ENCODE results near the gene KCP.
"Not testable (repeated sequence)": the region's sequence is repeated elsewhere in the genome, so short reads cannot be mapped to it uniquely, and the experiment has no call there.

KCP gene

GRCh38 chr7:128921866-128922440, 11.4 kb upstream of the KCP start:
- DNase-seq (ENCODE audit: low spot score) = no peak

- no peak for DNase-seq (ENCODE audit: low spot score)
Observed at GRCh38 chr7:128920913-128921582, 10.5 kb upstream of the KCP start.

DNA sequence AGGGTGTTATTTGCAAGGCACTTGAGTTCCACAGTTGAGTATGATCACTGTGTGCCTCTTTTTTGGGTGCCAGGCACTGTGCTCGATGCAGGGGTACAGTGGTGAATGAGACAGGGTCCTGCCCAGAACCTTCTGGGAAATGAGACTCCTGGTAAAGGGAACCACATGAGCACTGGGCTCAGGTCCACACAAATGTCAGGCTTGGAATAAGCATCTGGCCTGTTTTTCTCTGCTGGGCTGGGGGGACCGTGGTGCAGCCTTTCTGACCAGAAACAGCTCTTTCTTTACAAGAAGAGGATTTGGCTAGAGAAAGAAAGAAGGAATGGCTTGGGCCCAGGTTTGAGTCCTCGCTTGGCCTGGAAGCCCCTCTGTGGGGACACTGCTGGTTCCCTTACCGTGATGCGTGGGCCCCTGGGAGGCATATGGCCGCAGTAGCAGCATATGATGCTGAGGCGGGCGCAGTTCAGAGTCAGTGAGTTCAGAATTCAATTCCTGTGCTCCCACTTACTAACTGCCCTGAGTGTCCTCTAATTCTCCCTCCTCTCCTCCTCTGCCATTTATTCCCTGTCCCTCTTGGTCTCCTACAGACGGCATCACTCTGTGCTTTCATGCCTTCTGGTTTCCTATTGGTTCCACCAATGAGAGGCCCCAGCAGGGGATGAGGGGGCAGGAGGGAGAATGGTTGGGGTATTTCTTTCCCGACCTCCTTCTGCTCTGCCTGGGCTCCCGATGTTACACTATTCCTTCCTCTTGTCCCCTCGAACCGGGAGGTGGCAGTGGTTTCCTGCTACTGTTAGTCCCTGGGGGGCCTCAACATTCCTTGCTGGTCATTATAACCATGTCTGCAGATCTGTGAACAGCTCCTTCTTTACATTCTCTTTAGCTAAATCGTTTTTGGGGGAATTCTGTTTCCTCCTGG, 9.6 kb upstream of the KCP start:
- DNase-seq (ENCODE audit: low spot score) = no peak

DNA sequence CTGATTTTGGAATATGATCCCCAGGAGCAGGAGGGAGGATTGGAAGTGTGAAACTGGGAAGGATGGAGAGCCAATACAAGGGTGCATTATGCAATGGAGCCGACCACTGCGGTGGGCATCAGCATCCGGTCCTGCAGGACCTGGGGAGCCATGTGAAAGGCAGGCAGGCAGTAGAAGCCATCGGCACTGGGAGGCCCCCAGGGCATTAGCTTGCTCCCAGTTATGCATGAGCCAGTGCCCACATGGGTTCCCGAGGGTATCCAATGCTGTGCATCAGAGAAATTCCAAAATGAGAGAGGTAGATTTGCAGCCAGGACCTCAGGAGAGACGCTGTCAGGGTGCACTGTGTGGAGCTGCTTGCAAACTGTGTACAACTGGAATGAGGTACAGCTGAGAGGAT, 8.7 kb upstream of the KCP start:
- no peak for DNase-seq (ENCODE audit: low spot score)

DNA sequence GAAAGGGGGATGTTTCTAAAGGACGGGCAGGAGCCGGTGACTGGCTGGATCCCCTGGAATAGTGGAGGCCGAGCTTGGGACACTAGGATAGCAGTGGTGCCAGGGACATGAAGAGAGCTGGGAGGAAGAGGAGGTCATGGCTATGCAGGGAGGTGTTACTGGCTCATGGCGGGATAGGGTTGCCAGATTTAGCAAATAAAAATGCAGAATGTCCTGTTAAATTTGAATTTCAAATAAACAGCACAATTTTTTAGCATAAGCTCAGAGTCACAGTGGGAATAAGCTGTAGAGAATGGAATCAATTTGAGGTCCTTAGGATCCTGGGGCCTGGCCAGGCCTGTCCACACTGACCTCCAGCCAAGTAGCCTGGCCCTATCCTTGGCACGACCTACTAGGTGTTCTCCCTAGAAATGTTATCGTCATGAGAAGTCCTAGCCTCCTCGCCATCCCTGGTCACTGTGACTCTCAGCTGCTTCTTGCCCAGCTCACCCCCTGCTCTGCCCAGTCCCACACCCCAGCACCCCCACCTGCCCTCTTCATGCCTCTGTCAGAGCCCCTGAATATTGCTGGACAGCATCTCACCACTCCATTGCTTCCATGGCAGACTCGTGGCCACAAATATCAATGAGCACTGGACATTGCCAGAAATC, 7.6 kb upstream of the KCP start:
- no peak for DNase-seq (ENCODE audit: low spot score)

DNA sequence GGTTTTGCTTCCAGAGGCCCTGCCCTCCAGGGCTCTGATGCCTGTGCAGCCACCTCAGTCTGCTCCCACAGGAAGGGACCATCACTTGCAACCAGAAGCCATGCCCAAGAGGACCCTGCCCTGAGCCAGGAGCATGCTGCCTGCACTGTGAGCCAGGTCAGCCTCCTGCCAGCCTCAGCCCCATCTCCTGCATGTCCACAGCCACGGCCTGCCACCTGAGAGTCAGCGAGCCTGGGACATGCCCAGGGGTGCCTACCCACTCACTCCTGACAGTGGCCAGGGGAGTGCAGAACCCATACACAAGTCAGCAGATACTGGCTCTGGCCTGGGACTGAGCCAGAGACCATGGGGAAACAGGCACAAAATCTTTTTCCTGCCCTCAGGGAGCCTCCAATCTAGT, 6.6 kb upstream of the KCP start:
- no peak for DNase-seq (ENCODE audit: low spot score)

DNA sequence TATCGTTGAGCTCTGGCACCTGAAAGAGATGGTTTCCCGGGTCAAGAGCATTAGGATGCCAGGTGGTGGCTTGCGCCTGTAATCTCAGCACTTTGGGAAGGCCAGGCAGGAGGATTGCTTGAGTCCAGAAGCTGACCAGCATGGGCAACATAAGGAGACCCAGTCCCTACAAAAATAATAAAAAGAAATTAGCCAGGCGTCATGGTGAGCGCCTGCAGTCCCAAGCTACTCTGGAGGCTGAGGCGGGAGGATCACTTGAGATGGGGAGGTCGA, 6.1 kb upstream of the KCP start:
- DNase-seq (ENCODE audit: low spot score) = no peak

DNA sequence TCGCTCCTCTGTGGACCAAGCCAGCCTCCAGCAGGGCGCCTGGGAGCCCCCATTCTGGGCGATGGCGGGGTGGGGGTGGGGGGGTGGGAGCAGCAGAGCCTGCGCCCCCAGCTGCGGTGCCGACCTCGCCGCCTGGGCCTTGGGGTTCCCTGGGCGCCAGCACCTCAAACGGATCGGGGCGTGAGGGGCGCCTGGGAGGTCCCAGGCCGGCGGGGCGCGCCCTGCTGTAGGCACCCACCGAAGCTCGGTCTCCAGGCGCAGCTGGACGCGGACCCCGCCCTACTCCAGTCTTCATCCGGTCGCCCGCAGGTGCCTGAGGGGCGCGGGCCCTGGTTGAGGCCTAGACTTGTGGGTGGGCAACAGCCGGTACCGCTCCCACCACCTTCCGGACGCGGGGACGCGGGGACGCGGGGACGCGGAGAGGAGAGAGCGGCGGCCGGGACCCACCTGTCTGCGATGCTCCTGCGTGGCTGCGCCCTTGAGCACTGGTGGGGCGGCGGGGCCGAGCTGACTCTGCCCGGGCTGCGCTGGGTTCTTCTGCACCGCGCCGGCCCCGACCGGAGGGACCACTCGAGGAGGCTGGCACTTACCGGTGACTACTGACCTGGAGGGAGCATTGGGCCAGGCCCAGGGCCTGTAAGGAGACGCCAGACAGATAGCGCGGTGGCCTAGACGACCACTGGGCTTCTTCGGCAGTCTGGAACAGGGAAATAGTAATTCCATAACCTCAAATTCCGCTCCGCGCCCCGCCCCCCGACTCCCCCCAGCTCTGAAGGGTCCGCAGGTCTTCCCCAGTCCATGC, 5.5 kb upstream of the KCP start:
- DNase-seq (ENCODE audit: low spot score) = no peak

- no peak for DNase-seq (ENCODE audit: low spot score)
Observed at GRCh38 chr7:128915271-128915819, 4.8 kb upstream of the KCP start.

DNA sequence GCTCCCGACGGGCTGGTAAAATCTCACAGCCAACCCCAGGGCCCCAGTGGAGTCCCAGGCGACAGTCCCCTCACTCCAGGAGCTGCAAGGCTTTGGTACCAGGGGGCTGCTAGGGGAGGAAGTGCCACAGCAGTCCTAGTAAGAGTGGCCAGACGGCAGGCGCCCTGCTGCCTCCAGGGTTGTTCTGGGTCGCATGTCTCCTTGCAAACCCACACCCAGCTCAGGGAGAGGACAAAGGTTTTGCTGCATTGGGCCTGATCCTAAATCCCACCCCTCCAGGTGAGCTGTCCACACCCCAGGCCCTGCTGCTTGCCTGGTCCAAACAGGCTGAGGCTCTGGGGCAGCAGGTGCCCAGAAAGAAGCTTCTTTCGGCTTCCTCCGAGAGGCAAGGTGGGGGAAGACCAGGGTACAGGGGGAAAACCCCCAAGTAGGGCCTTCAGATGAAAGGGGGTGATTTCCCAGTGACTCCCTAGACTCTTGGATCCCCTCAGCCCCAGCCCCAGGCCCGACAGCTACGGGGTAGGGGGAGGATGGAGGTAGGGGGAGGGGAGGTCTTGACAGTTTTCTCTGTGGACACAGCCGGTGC, 4.2 kb upstream of the KCP start:
- no peak for DNase-seq (ENCODE audit: low spot score)

- DNase-seq (ENCODE audit: low spot score) = no peak
Observed at GRCh38 chr7:128913870-128914565, 3.5 kb upstream of the KCP start.

- not testable (repeated sequence) for DNase-seq (ENCODE audit: low spot score)
Observed at GRCh38 chr7:128912709-128913495, 2.4 kb upstream of the KCP start.

GRCh38 chr7:128912281-128912680, 1.8 kb upstream of the KCP start:
- no peak for DNase-seq (ENCODE audit: low spot score)

GRCh38 chr7:128911423-128912031, 1.0 kb upstream of the KCP start:
- no peak for DNase-seq (ENCODE audit: low spot score)

DNA sequence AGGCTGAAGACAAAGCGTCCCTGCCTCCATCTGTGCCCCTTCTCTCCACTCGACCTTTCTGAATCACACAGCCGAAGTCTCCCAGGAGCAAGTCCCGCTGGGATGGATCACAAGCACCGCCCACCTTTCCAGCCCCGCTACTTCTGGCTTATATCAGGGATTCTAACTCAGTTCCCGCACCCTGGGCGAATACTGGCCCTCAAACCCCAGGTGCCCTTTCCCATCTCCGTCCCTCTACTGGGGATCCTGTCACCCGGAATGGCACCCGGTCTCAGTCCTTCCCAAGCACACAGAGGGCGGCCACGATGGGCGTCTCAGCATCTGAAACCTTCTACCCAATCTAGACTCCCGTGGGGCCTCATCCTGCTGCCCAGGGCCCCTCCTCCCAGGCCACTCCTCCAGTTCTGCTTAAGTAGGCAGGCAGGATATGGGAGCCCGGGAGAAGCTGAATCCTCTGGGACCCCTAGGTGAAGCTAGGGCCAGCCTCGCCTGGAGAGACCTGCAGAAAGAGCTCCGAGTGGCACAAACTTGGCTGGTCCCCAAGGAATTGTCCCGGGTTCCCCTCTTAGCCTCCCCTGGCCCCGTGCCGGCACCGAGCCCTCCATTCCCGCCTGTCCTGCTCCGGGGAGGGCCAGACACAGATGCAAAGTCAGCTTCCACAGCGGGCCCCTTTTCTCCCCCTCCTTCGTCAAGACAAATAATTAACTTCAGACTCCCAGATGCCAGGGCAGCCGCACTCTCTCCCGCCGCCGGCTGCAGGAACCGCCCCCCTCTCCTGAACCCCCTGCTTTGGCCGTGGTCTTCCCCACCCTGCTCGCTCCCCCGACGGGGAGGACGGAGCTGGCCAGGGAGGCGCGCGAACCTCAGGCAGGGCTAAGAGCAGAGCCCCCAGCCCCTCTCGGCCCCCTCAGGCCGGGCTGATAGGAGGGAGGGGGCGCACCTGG, 612 bp downstream of the KCP start:
- peak; percentile 81 for DNase-seq (ENCODE audit: low spot score)

DNA sequence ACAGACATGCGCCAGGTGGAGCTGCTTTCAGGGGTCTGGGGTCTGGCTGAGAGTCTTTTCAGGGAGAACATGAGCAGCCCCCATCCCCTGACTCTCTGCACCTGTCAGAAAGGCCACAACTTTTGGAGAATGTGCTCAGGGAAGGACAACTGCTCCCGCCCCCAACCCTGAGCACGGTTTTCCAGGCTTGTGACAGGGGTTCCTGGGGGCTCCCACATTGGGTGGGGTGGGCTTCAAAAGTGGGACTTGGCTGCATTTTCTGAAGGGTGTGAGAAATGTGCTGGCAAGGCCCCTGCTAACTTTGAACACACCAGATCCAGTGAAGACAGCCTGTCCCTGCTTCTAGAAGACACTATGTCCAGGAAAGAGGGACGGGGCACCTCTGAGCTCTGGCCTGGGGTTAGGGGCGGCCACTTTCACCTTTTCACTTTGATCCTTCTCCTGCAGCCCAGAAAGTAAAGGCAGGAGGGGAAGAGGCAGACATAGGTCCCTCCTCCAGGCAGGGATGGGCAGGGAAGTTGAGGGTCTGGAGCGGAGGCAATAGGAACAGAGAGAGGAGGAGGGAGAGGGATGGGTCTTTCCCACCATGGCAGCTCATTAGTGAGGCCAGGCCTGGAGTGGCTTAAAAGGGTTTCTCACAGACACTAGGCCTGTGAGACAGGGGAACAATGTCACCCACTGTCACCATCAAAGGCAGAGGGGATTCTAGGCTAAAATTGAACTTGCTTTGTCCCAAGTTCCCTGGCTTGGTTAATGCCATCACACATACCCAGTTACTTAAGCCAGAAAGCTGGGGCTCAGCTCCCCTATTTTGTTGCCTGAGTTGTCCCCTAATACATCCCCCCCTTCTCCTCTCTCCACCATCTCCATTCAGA, 1.5 kb downstream of the KCP start:
- no peak for DNase-seq (ENCODE audit: low spot score)
